GM12891 (cell line): ENCODE data around the gene SPINK8.

Experiments used
- POLR2A ChIP-seq: IDR thresholded peaks from 2 replicates; pipeline ENCODE4 v1.6.1; 2011; ENCODE audit warnings: low read depth, low read length, control low read depth
- POLR2AphosphoS5 ChIP-seq: IDR thresholded peaks from 2 replicates; pipeline ENCODE4 v1.6.1; 2011; ENCODE audit warnings: low read depth, low read length, control low read depth
- SPI1 ChIP-seq: IDR thresholded peaks from 2 replicates; pipeline ENCODE4 v1.6.1; 2011; ENCODE audit warnings: low read depth, low read length, control low read depth
- TAF1 ChIP-seq: IDR thresholded peaks from 2 replicates; pipeline ENCODE4 v1.6.1; 2011; ENCODE audit warnings: low read depth, low read length, control low read depth

- no peak for TF ChIP-seq POLR2A
- no peak for TF ChIP-seq TAF1
- TF ChIP-seq SPI1, result no peak
- no peak for TF ChIP-seq POLR2AphosphoS5
Measured at GRCh38 chr3:48367201-48367600, 33.7 kb upstream of the SPINK8 start.
